Ecto neural progenitor cell (in vitro differentiated cells): ENCODE data around the gene ATP6V0A1.
A peak's percentile ranks its signal among the peaks of the same experiment; 100 is the strongest.
"Not testable (repeated sequence)": the region's sequence is repeated elsewhere in the genome, so short reads cannot be mapped to it uniquely, and the experiment has no call there.

Experiments
- DNase-seq: peaks from one replicate; pipeline ENCODE4 v3.0.0-alpha.2; 2018; ENCODE audit warnings: low spot score

The ATP6V0A1 gene

DNA sequence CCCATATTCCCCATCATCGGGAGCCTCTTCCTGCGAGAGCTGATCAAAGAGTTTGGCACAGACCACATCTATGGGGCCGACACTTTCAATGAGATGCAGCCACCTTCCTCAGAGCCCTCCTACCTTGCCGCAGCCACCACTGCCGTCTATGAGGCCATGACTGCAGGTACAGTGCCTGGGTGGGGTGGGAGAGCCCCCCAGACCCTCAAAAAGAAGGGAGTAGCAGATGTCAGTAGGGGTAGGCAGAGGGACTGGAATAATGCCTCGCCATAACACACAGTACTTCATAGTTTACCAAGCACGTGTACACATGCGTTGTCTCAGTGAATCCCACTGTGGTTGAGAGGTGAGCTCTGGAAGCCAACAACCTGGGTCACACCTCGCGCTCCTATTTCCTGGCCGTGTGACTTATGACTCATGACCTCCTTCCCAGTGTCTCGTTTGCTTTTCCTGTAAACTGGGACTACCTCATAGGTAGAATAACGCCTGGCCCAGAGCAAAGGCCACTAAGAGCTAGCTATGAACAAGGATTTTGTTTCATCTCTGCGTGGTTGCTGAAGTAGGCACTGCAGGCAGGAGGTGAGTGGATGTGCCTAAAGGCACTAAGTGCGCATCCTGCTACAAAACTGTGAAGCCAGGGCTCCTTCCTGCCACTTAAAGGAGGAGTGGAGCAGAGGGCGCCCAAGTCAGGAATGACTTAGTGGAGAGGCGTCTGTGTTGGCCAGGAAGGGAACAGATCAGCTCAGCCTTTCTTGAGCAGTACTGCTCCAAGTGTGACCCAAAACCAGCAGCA, 82.6 kb downstream of the ATP6V0A1 start:
- no peak for DNase-seq

DNA sequence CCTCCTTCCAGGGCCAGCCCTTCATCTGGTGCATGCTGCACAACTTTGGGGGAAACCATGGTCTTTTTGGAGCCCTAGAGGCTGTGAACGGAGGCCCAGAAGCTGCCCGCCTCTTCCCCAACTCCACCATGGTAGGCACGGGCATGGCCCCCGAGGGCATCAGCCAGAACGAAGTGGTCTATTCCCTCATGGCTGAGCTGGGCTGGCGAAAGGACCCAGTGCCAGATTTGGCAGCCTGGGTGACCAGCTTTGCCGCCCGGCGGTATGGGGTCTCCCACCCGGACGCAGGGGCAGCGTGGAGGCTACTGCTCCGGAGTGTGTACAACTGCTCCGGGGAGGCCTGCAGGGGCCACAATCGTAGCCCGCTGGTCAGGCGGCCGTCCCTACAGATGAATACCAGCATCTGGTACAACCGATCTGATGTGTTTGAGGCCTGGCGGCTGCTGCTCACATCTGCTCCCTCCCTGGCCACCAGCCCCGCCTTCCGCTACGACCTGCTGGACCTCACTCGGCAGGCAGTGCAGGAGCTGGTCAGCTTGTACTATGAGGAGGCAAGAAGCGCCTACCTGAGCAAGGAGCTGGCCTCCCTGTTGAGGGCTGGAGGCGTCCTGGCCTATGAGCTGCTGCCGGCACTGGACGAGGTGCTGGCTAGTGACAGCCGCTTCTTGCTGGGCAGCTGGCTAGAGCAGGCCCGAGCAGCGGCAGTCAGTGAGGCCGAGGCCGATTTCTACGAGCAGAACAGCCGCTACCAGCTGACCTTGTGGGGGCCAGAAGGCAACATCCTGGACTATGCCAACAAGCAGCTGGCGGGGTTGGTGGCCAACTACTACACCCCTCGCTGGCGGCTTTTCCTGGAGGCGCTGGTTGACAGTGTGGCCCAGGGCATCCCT, 84.8 kb downstream of the ATP6V0A1 start:
- no peak for DNase-seq

DNA sequence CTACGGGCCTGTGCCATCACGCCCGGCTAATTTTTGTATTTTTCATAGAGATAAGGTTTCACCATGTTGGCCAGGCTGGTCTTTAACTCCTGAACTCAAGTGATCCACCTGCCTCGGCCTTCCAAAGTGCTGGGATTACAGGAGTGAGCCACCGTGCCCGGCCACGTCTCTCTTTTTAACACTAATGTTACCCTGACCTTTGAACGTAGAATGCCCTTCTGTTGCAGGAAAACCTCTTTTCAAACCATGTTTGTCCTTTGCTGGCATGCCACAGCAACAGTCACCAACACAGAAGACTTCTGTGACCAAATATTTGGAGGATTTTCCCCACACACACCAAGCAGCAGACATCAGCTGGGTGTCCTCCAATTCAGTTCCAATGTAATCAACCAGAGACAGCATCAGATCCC, 86.2 kb downstream of the ATP6V0A1 start:
- DNase-seq = no peak

DNA sequence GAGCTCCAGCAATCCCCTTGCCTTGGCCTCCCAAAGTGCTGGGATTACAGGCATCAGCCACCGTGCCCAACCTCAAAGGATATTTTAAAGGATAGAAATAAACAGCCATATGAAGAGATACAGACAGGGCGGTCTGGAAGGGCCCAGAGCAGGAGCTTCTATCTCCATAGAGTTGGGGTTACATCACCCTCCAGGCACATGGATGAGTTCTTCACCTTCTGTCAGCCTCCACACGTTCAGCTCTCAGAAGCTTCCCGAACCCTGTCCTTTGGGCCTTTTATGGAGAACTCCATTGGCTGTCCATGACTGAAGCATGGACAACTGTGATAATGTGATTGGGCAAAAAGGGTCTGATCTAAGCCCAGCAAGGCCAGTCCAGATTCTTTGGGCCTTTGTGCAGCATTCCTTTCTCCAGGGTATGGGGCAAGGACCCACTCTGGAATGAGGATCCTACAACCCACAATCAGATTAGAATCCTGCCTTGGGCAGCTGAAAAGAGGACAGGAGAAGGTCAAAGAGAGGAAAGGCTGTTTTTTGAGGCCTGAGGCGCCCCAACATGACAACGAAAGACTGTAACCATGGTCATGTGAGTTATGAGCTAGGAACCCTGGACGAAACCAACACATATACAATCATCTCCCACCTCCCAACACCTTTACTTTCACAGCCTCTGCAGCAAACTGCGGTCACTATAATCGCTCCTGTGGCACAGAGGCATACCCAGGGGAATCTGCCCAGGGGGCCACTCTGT, 87.3 kb downstream of the ATP6V0A1 start:
- not testable (repeated sequence) for DNase-seq

DNA sequence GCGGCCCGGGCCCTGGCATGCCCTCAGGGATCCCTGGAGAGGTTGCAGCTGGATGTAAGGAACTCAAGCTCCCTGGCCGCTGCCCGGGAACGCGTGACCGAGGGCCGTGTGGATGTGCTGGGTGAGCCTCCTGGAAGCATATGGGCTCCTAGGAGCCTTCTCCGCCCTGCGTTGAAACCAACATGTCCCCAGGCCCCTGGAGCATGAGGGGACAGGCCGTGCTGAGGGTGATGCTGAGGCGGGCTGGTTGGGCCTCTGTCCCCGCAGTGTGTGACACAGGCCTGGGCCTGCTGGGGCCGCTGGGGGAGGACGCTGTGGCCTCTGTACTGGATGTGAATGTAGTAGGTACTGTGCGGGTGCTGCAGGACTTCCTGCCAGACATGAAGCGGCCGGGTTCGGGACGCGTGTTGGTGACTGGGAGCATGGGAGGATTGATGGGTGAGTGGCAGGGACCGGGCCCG, 88.4 kb downstream of the ATP6V0A1 start:
- DNase-seq = peak; percentile 54

DNA sequence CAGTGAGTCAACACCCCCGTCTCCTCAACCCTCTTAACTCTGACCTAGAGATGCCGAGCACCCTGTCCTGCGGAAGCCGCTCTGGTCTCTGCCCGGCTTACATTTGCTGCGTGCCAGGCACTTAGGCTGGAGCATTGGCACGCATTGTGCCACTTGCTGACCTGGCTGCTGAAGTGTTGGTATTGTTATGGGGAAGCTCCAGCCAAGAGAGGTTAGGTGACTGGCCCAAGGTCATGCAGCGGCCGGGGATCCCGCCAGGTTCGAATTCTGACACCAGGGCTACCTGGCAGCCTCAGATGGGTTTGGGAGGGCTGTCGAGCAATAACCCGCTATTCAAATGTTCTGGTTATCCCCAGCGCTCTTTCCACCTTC, 89.0 kb downstream of the ATP6V0A1 start:
- no peak for DNase-seq

DNA sequence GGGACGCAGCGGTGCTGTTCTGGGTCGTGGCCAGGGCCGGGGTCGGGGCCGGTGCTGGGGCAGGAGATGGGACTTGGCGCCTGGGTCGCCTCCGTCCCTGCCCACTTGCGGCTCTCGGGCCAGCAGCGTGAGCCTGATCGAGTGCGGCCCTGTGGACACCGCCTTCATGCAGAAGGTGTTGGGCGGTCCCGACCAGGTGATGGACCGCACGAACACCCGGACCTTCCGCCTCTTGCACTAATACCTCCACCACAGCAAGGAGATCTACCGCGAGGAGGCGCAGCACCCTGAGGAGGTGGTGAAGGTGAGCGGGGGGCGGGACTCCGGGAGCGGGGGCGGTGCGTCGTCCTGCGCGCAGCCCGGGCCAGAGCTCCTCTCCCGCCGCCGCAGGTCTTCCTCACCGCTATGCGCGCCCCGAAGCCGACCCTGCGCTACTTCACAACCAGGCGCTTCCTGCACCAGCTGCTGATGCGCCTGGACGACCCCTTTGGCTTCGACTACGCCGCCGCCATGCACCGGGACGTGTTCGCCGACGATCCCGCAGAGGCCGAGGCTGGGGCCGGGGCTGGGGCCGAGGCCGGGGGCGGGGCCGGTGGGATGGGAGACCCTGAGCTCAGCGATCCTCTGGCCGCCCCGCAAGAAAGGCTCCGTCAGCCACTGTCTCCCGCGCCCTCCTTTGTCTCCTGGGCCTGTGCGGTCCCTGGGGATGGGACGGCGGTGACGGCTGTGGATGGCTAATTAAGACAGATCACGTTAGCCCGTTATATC, 89.6 kb downstream of the ATP6V0A1 start:
- peak; percentile 92 for DNase-seq

DNA sequence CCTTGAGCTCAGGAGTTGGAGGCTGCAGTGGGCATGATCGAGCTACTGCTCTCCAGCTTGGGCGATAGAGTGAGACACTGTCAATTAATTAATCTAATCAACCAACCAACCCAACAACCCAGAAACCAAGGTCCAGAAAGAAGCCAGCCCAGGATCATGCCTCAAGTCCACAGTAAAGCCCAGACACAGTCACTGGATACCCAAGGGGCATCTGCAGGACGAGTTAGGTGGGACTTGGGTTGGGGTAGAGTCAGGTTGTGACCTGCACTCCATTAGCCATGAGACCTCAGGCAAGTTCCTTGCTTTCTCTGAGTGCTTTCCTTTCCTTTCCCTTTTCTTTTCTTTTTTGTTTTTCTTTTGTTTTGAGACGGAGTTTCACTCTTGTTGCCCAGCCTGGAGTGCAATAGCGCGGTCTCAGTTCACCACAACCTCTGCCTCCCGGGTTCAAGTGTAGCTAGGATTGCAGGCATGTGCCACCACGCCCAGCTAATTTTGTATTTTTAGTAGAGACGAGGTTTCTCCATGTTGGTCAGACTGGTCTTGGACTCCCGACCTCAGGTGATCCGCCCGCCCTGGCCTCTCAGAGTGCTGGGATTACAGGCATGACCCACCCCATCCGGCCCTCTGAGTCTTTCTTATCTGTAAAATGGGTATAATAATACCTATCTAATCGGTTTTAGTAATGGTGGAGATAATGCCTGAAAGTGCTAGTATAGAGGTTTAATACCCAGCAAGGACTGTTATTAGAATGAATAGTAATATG, 90.5 kb downstream of the ATP6V0A1 start:
- DNase-seq = no peak

DNA sequence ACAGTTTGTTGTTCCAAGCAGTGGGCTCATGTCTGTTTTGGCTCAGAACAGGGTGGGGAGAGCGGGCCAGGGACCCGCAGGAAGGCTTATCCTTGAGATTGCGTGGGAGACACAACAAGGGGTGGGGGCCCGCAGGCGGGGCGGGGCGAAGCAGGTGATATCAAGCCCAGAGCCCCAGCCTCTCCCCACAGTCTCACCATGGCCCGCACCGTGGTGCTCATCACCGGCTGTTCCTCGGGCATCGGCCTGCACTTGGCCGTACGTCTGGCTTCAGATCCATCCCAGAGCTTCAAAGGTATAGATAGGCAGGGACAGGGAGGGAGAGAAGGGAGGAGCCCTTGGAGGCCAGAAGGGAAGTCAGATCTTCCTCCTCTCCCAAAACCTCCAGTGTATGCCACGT, 94.1 kb downstream of the ATP6V0A1 start, which contains the start of gene HSD17B1:
TSS of gene HSD17B1 (plus strand) at position 188 of the 400 bp plus-strand sequence. CDS start at position 199, 11 bp downstream.
- not testable (repeated sequence) for DNase-seq

DNA sequence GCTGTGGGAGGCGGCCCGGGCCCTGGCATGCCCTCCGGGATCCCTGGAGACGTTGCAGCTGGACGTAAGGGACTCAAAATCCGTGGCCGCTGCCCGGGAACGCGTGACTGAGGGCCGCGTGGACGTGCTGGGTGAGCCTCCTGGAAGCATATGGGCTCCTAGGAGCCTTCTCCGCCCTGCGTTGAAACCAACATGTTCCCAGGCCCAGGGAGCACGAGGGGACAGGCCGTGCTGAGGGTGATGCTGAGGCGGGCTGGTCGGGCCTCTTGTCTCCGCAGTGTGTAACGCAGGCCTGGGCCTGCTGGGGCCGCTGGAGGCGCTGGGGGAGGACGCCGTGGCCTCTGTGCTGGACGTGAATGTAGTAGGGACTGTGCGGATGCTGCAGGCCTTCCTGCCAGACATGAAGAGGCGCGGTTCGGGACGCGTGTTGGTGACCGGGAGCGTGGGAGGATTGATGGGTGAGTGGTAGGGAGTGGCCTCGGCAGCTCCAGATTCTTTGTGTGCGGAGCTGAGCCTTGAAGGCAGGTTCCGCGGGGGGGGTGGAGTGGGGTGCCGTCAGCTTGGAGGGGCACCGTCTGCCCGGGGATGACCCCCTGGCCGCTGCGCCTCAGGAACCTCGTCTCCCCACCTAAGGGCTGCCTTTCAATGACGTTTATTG, 94.6 kb downstream of the ATP6V0A1 start:
- no peak for DNase-seq

DNA sequence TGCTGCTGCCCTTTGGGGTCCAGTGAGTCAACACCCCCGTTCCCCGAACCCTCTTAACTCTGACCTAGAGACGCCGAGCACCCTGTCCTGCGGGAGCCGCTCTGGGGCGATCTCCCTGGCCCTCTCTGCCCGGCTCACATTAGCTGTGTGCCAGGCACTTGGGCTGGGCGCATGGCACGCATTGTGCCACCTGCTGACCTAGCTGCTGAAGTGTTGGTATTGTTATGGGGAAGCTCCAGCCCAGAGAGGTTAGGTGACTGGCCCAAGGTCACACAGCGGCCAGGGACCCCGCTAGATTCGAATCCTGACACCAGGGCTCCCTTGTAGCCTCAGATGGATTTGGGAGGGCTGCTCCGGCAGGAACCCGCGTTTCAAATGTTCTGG, 95.2 kb downstream of the ATP6V0A1 start:
- no peak for DNase-seq

DNA sequence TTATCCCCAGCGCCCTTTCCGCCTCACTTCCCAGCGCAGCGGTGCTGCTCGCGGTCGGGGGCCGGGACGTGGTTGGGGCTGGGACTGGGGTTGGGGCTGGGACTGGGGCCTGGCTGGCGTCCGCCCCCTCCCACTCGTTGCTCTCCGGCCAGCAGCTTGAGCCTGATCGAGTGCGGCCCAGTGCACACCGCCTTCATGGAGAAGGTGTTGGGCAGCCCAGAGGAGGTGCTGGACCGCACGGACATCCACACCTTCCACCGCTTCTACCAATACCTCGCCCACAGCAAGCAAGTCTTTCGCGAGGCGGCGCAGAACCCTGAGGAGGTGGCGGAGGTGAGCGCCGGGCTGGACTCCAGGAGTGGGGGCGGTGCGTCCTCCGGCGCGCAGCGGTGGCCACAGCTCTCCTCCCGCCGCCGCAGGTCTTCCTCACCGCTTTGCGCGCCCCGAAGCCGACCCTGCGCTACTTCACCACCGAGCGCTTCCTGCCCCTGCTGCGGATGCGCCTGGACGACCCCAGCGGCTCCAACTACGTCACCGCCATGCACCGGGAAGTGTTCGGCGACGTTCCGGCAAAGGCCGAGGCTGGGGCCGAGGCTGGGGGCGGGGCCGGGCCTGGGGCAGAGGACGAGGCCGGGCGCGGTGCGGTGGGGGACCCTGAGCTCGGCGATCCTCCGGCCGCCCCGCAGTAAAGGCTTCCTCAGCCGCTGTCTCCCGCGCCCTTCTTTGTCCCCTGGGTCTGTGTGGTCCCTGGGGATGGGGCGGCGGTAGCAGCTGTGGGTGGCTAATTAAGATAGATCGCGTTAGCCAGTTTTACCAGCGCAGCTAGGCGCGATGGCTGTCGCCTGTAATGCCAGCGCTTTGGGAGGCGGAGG, 95.8 kb downstream of the ATP6V0A1 start:
- DNase-seq = peak; percentile 96

DNA sequence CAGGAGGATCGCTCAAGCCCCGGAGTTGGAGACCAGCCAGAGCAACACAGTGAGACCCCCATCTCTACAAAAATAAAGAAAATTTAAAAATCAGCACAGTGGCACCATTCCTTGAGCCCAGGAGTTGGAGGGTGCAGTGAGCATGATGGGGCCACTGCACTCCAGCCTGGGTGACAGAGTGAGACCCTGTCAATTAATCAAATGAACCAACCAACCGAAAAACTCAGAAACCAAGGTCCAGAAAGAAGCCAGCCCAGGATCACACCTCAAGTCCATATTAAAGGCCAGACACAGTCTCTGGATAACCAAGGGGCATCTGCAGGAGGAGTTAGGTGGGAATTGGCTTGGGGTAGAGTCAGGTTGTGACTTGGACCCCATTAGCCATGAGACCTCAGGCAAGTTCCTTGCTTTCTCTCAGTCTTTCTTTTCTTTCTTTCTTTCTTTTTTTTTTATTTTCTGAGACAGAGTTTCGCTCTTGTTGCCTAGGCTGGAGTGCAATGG, 96.5 kb downstream of the ATP6V0A1 start:
- no peak for DNase-seq

DNA sequence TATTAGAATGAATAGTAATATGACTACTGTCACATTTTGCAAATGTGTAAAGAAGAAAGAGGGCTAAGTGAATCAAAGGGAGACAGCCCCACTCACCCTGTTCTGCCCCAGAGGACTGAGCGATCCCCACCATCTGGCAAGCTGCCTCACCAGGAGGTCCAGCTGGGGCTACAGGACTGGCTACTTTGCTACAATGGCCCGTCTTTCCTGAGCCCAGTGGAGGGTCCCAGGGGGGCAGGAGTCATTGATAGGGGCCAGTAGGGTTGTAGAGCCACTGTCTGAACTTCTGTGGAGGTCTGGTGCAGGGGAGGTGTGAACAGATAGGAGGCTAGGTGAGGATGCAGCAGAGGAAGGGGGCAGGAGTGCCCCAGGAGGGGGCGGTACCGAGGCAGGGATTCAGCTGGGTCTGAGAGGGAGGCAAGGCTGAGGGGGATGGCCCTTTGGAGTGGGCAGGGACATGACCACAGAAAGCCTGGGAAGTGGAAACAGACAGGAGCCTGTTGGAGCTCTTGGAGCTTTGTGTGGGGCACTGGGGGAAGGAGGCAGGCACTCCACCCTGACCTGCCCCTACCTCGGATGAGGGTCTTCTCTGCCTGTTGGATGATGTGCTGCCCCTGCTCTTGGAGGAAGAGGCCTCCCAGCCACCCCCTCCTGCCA, 97.4 kb downstream of the ATP6V0A1 start:
- peak; percentile 78 for DNase-seq

DNA sequence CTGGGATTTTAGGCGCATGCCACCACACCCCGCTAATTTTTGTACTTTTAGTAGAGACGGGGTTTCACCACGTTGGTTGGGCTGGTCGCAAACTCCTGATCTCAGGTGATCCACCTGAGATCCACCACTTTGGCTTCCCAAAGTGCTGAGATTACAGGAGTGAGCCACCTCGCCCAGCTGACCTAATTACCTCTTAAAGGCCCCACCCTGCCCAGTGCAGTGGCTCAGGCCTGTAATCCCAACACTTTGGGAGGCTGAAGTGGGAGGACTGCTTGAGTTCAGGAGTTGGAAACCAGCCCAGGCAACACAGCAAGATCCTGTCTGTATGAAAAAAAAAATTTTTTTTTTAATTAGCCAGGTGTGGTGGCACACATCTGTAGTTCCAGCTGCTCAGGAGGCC, 100.4 kb downstream of the ATP6V0A1 start:
- no peak for DNase-seq

DNA sequence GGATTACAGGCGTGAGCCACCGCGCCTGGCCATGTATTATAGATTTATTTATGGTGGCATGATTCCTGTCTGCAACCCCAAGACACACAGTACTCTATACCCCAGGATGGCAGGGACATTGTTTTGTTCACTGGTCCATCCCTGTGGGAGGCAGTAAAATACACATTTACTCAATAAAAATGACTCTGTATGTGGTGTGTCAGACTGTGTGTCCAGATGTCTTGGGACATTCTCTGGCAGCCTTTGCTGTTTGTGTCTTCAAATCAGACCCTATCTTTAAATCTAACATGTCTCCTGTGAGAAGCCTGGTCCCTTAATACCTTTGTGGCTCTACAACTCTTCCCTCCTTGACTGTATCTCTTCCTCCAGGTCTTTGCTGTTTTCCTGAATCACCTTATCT, 101.6 kb downstream of the ATP6V0A1 start:
- no peak for DNase-seq

DNA sequence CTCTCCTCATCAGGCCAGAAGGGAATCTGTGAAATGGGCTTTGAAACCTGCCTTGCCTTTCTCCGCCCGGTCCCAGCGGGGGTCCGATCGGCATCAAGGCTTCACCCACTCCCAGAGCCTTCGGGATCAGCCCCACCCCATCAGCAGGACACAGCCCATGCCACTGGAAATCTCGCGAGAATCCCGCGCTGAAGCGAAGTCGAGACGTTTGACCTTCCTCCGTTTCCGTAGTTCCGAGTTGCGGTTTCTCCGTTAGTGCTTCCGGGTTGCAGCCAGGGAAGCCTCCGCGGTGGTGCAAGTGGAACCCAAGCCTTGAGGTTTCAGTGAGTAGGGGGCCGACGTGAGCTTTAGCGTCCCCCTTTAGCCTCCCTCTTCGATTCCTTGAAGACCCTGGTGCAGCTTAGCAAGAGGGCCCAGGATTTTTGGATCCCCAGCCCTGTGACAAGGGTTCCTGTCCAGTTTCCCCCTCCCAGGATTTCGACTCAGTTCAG, 103.3 kb downstream of the ATP6V0A1 start, which contains the start of gene COASY:
TSS of gene COASY (plus strand) at position 252 of the 491 bp plus-strand sequence. CDS start 475 bp downstream, outside the sequence.
- DNase-seq = peak; percentile 97
